SU-DHL-6 (cell line): ENCODE measurements around the gene AKAP6.

ENCODE experiments used
- H2AFZ ChIP-seq: fragments of 200-600 bp; sonication (generic); 2 replicates; pipeline ENCODE4 v1.6.1; 2014; ENCODE audit warnings: low read depth, mild to moderate bottlenecking, moderate library complexity, mixed read lengths, antibody characterized with exemption, low read length; ENCODE audit not compliant: severe bottlenecking
- H3F3A ChIP-seq: fragments of 200-600 bp; shearing (Covaris generic); 2 replicates; pipeline ENCODE4 v1.6.0; 2016; ENCODE audit warnings: antibody characterized with exemption, mild to moderate bottlenecking; ENCODE audit not compliant: insufficient read depth
- H3K27ac ChIP-seq: fragments of 200-600 bp; sonication (generic); 2 replicates; pipeline ENCODE4 v1.5.1; 2016; ENCODE audit warnings: low read depth, mild to moderate bottlenecking, low read length, moderate library complexity, mixed read lengths
- H3K27me3 ChIP-seq: fragments of 200-600 bp; sonication (generic), shearing (Covaris generic); 2 replicates; pipeline ENCODE4 v1.6.0; 2014; ENCODE audit warnings: mild to moderate bottlenecking, low read length
- H3K36me3 ChIP-seq: fragments of 200-600 bp; sonication (generic); 2 replicates; pipeline ENCODE4 v1.6.1; 2014; ENCODE audit warnings: mild to moderate bottlenecking, low read length, mixed read lengths
- H3K4me2 ChIP-seq: fragments of 300-600, 200-600 bp; shearing (Covaris generic), sonication (generic); 2 replicates; pipeline ENCODE4 v1.6.0; 2014; ENCODE audit warnings: low read length, low read depth, mild to moderate bottlenecking; ENCODE audit not compliant: poor library complexity, severe bottlenecking
- H3K4me3 ChIP-seq: fragments of 200-600 bp; sonication (generic); 2 replicates; pipeline ENCODE4 v1.5.1; 2014; ENCODE audit warnings: antibody characterized with exemption, low read length, mild to moderate bottlenecking, mixed read lengths; ENCODE audit not compliant: insufficient read depth, poor library complexity, severe bottlenecking
- H3K79me2 ChIP-seq: fragments of 200-600 bp; sonication (generic); 2 replicates; pipeline ENCODE4 v1.6.1; 2014; ENCODE audit warnings: mild to moderate bottlenecking, low read length, moderate library complexity; ENCODE audit not compliant: insufficient read depth
- H3K9ac ChIP-seq: fragments of 200-600 bp; sonication (generic); 2 replicates; pipeline ENCODE4 v1.7.0; 2014; ENCODE audit warnings: mild to moderate bottlenecking, low read length
- H3K9me2 ChIP-seq: fragments of 200-600 bp; sonication (generic); replicated peaks from 2 replicates; pipeline ENCODE4 v1.6.1; 2014; ENCODE audit warnings: low read length; ENCODE audit not compliant: insufficient read depth
- H3K9me3 ChIP-seq: fragments of 200-600 bp; sonication (generic); 2 replicates; pipeline ENCODE4 v1.6.1; 2014; ENCODE audit warnings: low read length, mixed read lengths; ENCODE audit not compliant: insufficient read depth
- H4K20me1 ChIP-seq: fragments of 200-600 bp; sonication (generic); 2 replicates; pipeline ENCODE4 v1.6.1; 2014; ENCODE audit warnings: low read depth, mild to moderate bottlenecking, antibody characterized with exemption, low read length, moderate library complexity, mixed read lengths
- CTCF ChIP-seq: fragments of 200-600 bp; sonication (generic); IDR thresholded peaks from one replicate; pipeline ENCODE4 v1.5.1; 2017; ENCODE audit warnings: antibody characterized with exemption, mild to moderate bottlenecking, low read length, moderate library complexity; ENCODE audit not compliant: insufficient read depth, poor library complexity, severe bottlenecking
- EZH2phosphoT487 ChIP-seq: fragments of 200-600 bp; sonication (generic), shearing (Covaris generic); conservative IDR thresholded peaks from 2 replicates; pipeline ENCODE4 v1.6.1; 2018; ENCODE audit warnings: mild to moderate bottlenecking, antibody characterized with exemption, low read length, moderate library complexity, mixed read lengths

Gene AKAP6

GRCh38 chr14:32820181-32820580 is 491.1 kb downstream of the AKAP6 start:
- H3K9me3 ChIP-seq: no peaks in the 10 kb centered on the region

GRCh38 chr14:32820682-32821081 is 491.6 kb downstream of the AKAP6 start:
- H3K79me2 ChIP-seq: no peaks in the 10 kb centered on the region
- H3K4me3 ChIP-seq: no peak overlapping the region
- H3K27me3 ChIP-seq: no peaks in the 10 kb centered on the region
- H2AFZ ChIP-seq: no peak overlapping the region
- no peaks in the 10 kb centered on the region for H3K9me3 ChIP-seq
- no peak overlapping the region for H3K9ac ChIP-seq
- H3K9me2 ChIP-seq: no peaks in the 10 kb centered on the region; the same call in 1 of the 2 replicates
- no peak for TF ChIP-seq CTCF
- TF ChIP-seq EZH2phosphoT487: no peak
- H3K4me2 ChIP-seq: no peak overlapping the region
- no peaks in the 10 kb centered on the region for H3F3A ChIP-seq
- H3K36me3 ChIP-seq: no peaks in the 10 kb centered on the region
- H4K20me1 ChIP-seq: no peaks in the 10 kb centered on the region
- H3K27ac ChIP-seq: no peak overlapping the region

More at GRCh38 chr14:32820181-32820580, 491.1 kb downstream of the AKAP6 start:
- H3K9me2 ChIP-seq: no peaks in the 10 kb centered on the region; the same call in 1 of the 2 replicates
- no peak overlapping the region for H3K4me2 ChIP-seq
- no peaks in the 10 kb centered on the region for H4K20me1 ChIP-seq
- H3K4me3 ChIP-seq: no peak overlapping the region
- H3K36me3 ChIP-seq: no peaks in the 10 kb centered on the region
- TF ChIP-seq EZH2phosphoT487 (no peak), CTCF (no peak)
- no peaks in the 10 kb centered on the region for H3K79me2 ChIP-seq
- H3K27ac ChIP-seq: no peak overlapping the region
- H2AFZ ChIP-seq: no peak overlapping the region
- no peaks in the 10 kb centered on the region for H3K27me3 ChIP-seq
- H3K9ac ChIP-seq: no peak overlapping the region
- no peaks in the 10 kb centered on the region for H3F3A ChIP-seq

GRCh38 chr14:32821964-32822653 is 493.0 kb downstream of the AKAP6 start:
- Histone ChIP-seq H3K79me2 (no peaks in the 10 kb centered on the region), H2AFZ (no peak overlapping the region), H3K9me2 (no peaks in the 10 kb centered on the region), H3K4me2 (no peak overlapping the region), H3K36me3 (no peaks in the 10 kb centered on the region), H3K4me3 (no peak overlapping the region), H4K20me1 (no peaks in the 10 kb centered on the region), H3K27ac (no peak overlapping the region), H3K9me3 (no peaks in the 10 kb centered on the region), H3F3A (no peaks in the 10 kb centered on the region), H3K9ac (no peak overlapping the region), H3K27me3 (no peaks in the 10 kb centered on the region)
- TF ChIP-seq CTCF: no peak
- TF ChIP-seq EZH2phosphoT487: no peak
